KOPT-K1 (cell line): ENCODE results near the gene CLSTN1.

Source experiments
- H3K27ac ChIP-seq: fragments of 200-600 bp; sonication (generic); 2 replicates; pipeline ENCODE4 v1.5.1; 2016; ENCODE audit warnings: antibody characterized with exemption, mild to moderate bottlenecking, low read depth, low read length; ENCODE audit not compliant: poor library complexity, severe bottlenecking
- H3K36me3 ChIP-seq: fragments of 200-600 bp; sonication (generic); 2 replicates; pipeline ENCODE4 v1.5.1; 2017; ENCODE audit warnings: antibody characterized with exemption, mild to moderate bottlenecking, low read length, moderate library complexity; ENCODE audit not compliant: insufficient read depth
- H3K9me3 ChIP-seq: fragments of 200-600 bp; sonication (generic); 2 replicates; pipeline ENCODE4 v1.5.1; 2017; ENCODE audit warnings: antibody characterized with exemption, low read length, mild to moderate bottlenecking; ENCODE audit not compliant: insufficient read depth, poor library complexity, severe bottlenecking

The CLSTN1 gene

DNA sequence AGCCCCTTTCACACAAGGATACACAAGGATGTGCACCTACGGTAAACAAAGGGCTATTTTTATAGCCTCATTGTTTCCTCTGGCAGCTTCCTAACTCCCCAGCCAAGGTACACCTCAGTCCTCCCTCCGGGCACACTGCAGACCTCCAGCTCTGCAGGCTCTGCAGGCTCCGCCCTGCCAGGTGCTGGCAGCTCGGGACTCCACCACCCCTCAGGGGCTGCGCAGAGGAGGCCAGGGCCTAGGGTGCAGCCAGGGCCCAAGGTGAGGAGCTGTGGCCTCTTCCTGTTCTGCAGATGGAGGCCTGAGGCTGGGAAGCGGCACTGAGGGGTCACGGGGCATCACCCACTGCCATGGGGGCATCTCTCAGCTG lies 19.8 kb upstream of the CLSTN1 start:
- Histone ChIP-seq H3K9me3 (no peaks in the 10 kb centered on the region), H3K36me3 (no peaks in the 10 kb centered on the region), H3K27ac (no peak overlapping the region)

DNA sequence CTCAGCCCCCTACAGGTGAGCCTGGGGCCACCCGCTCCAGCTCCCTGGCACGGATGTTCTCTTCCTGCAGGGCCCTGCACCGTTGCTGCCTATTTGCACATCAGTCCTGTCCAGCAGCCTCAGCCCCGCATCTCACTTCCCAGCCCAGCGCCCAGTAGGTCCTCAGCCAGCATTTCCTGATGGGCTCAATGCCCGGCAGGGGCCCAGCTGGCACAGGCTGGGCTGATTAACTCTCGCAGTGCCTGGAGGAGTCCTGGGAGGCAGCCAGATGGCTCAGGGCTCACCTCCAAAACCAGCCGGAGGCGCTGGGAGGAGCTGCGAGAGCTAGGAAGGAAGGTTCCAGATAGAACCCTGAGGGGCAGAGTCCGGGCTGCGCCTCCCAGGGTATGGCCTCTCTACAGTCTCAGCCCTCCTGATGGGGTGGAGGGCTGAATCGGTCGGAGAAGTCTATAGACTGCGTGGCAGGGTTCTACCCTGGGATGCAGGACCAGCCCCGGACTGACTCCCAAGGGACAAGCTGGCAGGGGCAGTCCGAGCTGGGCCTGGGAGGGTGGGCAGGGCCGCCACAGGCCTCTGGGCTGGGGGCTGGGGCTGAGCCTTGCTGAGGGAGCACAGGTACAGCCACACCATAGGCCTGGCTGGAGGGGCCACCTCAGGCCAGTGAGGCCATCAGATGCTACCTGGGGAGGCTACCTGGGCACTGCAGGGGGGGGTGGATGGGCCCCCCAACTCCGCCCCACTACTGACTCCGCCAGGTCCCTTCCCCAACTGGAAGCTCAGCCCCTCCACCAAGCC lies 19.2 kb upstream of the CLSTN1 start:
- H3K27ac ChIP-seq: no peak overlapping the region
- H3K36me3 ChIP-seq: no peaks in the 10 kb centered on the region
- no peaks in the 10 kb centered on the region for H3K9me3 ChIP-seq

DNA sequence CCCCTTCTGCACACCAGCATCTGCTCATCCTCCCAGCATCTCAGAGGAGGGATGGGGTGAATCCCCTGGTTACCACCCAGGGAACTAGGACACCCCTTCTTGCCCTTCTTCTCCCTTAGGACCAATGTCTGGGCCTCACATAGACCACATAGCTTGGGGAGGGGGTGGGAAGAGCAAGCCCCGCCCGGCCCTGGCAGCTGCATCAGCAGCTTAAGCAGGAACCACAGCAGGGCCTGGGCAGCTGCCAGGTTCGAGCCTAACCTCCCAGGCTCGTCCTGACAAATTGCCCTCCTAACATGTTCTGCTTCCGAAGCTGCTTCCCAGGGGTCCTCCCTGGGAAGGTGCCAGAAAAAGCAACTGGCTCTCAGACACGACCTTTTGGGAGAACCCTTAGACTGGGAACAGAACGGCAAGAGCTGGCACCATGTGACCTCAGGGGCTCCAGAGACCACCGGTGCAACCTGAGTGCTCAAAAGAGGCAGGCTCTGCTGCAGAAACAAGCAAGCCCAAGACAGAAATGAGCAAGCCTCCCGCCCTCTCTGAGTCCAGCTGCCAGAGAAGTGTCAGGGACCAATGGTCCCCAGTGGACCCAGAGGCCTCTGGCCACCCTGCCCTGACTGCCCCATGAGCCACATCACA lies 18.4 kb upstream of the CLSTN1 start:
- H3K9me3 ChIP-seq: no peaks in the 10 kb centered on the region
- H3K27ac ChIP-seq: no peak overlapping the region
- no peaks in the 10 kb centered on the region for H3K36me3 ChIP-seq

DNA sequence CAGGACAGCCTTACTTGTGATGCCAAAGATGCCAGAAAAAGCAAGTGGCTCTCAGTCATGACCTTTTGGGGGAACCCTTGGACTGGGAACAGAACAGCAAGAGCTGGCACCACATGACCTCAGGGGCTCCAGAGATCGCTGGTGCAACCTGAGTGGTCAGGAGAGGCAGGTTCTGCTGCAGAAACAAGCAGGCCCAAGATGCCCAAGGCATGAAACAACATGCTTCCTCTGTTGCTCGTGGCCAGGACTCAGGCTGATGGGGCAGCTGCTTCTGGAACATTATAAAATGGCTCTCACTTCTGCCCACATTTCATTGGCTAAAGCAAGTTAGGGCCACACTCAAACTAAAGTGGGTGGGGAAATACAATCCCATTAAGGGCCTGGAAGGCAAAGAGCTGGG lies 17.7 kb upstream of the CLSTN1 start:
- Histone ChIP-seq H3K36me3 (no peaks in the 10 kb centered on the region), H3K9me3 (no peaks in the 10 kb centered on the region), H3K27ac (no peak overlapping the region)

DNA sequence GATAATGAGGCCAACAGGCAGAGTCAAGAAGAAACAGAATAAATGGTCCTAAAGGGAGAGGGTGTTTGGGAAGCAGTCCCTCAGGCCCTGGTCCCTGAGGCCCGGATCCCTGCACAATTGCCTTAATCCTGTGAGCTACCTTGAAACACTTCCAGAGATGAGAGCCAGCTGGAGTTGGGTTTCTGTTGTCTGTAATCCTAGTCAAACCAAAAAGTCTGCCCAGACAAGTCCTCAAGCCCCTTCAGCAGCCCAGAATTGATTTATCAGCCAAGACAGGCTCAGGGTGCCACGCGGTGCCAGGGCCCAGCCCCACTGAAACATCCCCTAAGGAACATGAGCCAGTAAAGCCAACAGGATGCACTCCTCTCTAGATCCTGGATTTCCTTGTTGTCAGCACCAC lies 16.4 kb upstream of the CLSTN1 start:
- Histone ChIP-seq H3K27ac (no peak overlapping the region), H3K9me3 (no peaks in the 10 kb centered on the region), H3K36me3 (no peaks in the 10 kb centered on the region)

DNA sequence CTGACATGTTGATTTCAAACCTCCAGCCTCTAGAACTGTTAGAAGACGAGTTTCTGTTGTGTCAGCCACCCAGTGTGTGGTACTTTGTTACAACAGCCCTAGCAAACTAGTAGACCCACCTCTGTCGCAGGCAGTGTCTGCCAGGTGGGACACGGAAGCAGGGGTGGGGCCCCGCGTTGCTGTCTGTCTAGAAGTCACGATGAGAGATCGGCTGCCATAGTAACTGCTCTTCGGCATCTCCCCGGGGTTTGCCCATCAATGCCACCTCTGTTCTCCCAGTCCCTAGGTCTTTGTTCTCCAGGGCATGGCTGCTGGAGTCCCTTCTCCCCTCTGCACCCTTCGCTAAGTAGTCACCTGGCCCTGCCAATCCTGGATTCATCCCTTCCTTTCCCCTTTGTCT lies 15.2 kb upstream of the CLSTN1 start:
- no peaks in the 10 kb centered on the region for H3K36me3 ChIP-seq
- H3K27ac ChIP-seq: no peak overlapping the region

DNA sequence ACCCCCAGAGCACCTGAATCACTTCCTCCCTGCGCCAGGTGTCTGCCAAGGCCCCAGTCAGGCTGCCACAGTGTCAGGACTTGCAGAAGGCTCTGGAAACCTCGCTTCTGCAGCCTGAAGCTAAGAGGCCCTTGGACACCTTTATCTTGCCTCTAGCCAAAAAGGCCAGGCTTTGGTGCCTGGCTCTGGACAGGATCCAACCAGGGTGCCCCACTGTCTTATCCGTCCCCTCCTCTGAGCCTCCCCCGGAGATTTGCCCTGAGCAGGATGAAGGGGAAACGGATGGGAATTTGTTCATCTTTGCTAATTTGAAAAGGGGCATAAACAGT lies 12.8 kb upstream of the CLSTN1 start:
- no peaks in the 10 kb centered on the region for H3K9me3 ChIP-seq
- H3K36me3 ChIP-seq: no peaks in the 10 kb centered on the region
- no peak overlapping the region for H3K27ac ChIP-seq

More for the DNA sequence above, 15.2 kb upstream of the CLSTN1 start:
- H3K9me3 ChIP-seq: no peaks in the 10 kb centered on the region

DNA sequence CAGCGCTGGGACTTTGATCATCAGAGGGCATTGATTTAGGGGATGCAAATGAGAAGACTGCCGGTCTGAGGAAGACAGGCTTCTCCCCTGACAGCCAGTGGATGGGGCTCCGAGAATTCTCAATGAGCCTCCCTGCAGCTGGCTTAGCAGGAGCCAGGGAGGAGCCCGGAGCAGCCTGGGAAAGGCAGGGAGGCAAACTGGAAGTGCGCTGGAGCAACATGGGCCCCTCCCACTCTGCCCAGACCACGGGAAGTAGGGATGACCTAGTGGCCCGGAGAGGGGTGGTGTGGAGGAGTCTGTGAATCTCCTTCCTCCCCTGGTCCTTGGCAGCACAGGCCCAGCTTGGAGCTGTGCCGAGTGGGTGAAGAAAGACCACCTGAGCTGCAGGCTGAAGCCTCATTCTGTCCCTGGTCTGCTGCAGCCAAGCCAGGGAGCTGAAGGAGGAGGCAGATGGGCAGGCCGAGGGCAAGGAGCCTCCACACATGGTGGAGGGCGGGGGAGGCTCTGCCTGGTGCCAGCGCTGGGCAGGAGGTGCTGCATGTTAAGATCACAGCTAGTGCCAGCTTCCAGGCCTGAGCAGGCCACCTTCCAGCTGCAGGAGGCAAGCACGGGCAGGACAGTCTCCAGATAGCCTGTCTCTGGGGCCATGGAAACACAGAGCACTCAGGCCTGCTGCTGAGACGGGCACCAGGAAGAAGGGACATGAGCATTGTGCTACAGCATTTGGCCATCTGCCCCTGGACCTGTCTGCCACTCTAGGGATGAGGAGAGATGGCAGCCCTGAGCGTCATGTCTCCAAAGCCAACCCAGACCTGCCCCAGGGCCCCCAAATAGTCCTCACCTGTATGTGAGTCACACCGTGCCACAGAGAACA lies 12.2 kb upstream of the CLSTN1 start:
- no peaks in the 10 kb centered on the region for H3K9me3 ChIP-seq
- H3K36me3 ChIP-seq: no peaks in the 10 kb centered on the region
- H3K27ac ChIP-seq: no peak overlapping the region

DNA sequence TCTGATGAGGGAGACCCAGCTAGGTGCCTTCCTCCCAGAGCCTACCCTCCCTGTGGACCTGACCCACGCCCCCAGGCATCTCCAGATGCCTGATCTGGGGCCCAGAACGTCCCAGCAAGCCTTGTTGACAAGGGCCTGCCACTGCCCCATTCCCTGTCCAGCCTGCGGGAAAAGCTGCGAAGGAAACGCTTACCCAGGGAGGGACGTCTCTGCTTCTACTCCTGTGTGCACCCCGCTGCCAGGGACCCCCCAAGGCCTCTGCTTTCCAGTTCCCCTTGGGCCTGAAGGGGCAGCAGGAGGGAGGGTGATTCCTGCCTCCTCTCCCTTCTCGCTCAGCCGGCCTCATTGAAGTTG lies 11.6 kb upstream of the CLSTN1 start:
- H3K36me3 ChIP-seq: no peaks in the 10 kb centered on the region
- no peaks in the 10 kb centered on the region for H3K9me3 ChIP-seq
- no peak overlapping the region for H3K27ac ChIP-seq

DNA sequence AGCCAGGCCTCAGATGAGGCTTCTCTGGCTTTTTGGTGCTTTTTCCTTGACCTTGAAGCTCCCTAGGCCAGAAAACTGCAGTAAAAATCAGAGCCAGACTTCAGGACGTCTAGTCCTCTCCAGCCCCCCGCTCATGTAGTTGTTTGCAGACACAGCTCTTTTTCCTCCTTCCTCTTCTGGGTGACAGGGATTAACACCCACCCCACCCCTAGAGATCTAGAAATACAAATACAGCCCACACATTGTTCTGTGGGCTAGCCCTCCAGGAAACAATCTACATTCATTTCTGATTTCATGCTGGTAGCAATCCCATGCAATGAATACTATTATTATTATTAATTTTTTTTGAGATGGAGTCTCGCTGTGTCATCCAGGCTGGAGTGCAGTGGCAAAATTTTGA lies 9.9 kb upstream of the CLSTN1 start:
- Histone ChIP-seq H3K27ac (no peak overlapping the region), H3K9me3 (no peaks in the 10 kb centered on the region), H3K36me3 (no peaks in the 10 kb centered on the region)

DNA sequence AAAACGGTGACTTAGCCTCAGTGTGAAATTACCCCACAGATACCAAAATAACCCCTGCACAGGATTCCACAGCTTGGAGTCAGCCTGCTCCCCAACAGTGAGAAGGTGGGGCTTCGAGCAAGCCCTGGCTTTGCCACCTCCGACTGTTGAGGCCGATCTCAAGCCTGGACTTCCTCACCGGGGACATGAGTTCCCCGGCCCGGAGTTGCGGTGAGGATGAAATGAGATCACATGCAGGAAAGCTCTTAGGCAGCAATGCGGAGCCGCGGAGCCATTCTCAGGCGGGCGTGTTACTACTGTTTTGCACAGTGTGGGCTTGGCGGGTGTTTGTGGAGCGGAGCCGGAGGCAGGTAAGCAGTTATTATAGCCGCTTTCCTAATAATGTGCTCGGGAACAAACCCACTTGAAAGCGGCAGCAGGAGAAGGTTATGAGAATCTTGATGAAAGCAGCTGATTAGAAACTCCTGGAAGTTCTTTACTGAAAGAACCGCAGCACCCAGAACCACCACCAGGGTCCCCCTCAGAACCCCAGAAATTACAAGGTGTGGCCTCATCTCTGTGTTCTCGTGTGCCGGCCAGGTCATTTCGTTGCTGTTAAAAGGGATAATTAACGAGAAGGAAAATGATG lies 3.9 kb upstream of the CLSTN1 start:
- H3K9me3 ChIP-seq: no peaks in the 10 kb centered on the region
- no peak overlapping the region for H3K27ac ChIP-seq
- H3K36me3 ChIP-seq: no peaks in the 10 kb centered on the region

DNA sequence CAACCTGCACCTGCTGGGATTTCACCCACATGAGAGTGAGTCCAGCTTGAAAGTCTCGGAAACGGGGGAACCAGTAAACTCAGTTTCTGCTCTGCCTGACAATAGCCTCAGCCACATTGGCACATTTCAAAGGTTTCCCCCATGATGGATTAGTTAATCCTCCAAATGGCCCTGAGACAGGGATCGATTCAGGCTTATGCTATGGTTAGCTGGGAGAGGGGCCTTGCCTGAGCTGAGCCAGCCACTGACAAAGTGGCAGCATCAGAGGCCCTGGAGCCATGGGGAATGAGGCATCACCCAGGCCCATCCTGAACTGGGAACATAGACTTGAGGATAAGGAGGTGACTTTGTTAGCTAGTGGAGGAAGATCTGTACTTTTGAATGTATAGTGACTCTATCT lies 2.9 kb upstream of the CLSTN1 start:
- H3K36me3 ChIP-seq: no peaks in the 10 kb centered on the region
- H3K27ac ChIP-seq: no peak overlapping the region
- no peaks in the 10 kb centered on the region for H3K9me3 ChIP-seq

DNA sequence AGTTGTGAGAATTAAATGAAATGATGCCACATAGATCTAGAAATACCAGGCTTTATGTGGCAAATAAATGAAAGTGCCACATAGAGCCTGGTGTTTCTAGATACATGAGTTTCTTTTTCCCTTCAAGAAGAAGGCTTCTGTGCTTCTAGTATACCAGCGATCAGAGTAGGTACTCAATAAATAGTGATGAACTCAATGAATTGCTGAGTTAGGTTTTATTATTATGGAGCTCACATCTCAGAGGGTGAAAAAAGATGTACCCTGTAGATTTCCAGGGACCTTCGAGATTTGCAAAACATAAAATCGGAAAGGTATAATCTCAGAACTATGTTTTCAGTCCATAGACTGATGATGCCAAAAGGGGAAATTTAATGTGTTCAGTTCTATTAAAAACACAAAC lies 2.3 kb upstream of the CLSTN1 start:
- Histone ChIP-seq H3K9me3 (no peaks in the 10 kb centered on the region), H3K27ac (no peak overlapping the region), H3K36me3 (no peaks in the 10 kb centered on the region)

DNA sequence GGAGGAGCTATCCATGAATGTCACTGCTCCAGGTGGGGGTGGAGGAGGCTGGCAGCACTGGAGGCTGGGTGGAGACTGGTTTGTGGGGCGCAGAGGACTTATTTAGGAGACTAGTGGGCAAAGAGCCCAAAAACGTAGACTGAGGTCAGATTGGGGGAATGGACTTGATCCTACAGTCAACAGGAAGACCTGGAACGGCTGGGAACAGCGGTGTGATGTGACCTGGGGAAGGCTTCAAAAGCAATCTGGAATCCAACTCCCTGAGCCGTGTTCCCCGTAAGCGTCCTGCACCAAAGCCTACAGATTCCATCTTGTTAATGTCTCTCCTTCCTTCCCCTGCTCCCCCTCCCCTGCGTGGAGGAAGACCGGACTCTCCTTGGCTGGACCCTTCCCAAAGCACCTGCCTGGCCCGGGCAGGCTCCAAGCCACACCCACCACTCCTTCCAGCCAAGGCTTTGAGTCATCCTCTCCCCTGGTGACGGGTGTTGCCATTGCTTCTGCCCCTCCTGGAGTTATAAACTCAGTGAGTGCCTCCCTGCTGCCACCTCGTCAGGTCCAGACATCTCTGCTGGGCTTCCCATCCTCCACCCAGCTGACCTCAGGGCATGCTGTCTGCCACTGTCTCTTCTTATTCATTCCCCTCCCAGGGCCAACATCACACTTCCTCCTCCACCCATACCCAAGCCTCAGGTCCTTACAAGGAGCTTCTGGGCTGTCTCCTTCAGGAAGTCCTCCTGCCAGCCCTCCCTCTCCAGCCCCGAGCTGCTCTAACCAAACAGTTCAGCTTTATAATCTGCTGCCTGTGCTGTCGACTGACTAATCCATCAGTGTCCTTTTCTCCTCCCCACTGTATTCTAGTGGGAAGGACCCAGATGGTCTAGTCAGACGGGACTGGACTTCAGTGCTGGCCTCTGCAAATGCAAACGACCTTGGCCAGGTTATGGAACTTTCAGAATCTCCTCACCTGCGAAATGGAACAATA lies 1.6 kb upstream of the CLSTN1 start:
- H3K9me3 ChIP-seq: no peaks in the 10 kb centered on the region
- H3K27ac ChIP-seq: no peak overlapping the region
- no peaks in the 10 kb centered on the region for H3K36me3 ChIP-seq
